ENCODE measurements around the gene SLC5A2.
A peak's percentile ranks its signal among the peaks of the same experiment; 100 is the strongest.

The SLC5A2 gene

GRCh38 chr16:31452631-31453106, 30.3 kb upstream of the SLC5A2 start:
- TF ChIP-seq CTCF (IDR thresholded peaks at IDR 0.05; ENCODE audit: borderline replicate concordance, extremely low read depth, low read length, poor library complexity, severe bottlenecking) (no peak), EZH2 (IDR thresholded peaks at IDR 0.05; ENCODE audit: borderline replicate concordance, low read depth, low read length, severe bottlenecking) (no peak)
- DNase-seq (no peak), ATAC-seq (ENCODE audit: insufficient read depth, low read depth) (no peak)
- peaks cover 33% of the 10 kb centered on the region for H3K79me2 ChIP-seq (ENCODE audit: insufficient read depth, low read length)
- no peak overlapping the region for H3K27ac ChIP-seq (ENCODE audit: low read length)
- no peak overlapping the region for H2AFZ ChIP-seq (ENCODE audit: low read depth, low read length)
- H3K9me3 ChIP-seq (ENCODE audit: insufficient read depth, low read length, severe bottlenecking) = no peaks in the 10 kb centered on the region
- no peak overlapping the region for H3K4me2 ChIP-seq (ENCODE audit: insufficient read depth, low read length)
- peaks cover 38% of the 10 kb centered on the region for H4K20me1 ChIP-seq (ENCODE audit: insufficient read depth, low read length)
- peaks cover 24% of the 10 kb centered on the region for H3K36me3 ChIP-seq (ENCODE audit: insufficient read depth, low read length)
- H3K4me3 ChIP-seq (ENCODE audit: low read depth in 1 of 2, low read length in 2 of 2) = no peak overlapping the region
- H3K27me3 ChIP-seq (ENCODE audit: insufficient read depth, low read length, poor library complexity) = no peaks in the 10 kb centered on the region
- H3K9ac ChIP-seq (ENCODE audit: low read depth, low read length) = no peak overlapping the region
- H3K4me1 ChIP-seq (ENCODE audit: insufficient read depth, low read length) = peaks cover 28% of the 10 kb centered on the region

GRCh38 chr16:31453255-31454204, 29.4 kb upstream of the SLC5A2 start:
- Histone ChIP-seq H3K4me1 (ENCODE audit: insufficient read depth, low read length) (peaks cover 36% of the 10 kb centered on the region), H3K79me2 (ENCODE audit: insufficient read depth, low read length) (peaks cover 41% of the 10 kb centered on the region), H2AFZ (ENCODE audit: low read depth, low read length) (no peak overlapping the region), H4K20me1 (ENCODE audit: insufficient read depth, low read length) (peaks cover 46% of the 10 kb centered on the region), H3K9ac (ENCODE audit: low read depth, low read length) (no peak overlapping the region), H3K36me3 (ENCODE audit: insufficient read depth, low read length) (peaks cover 29% of the 10 kb centered on the region), H3K9me3 (ENCODE audit: insufficient read depth, low read length, severe bottlenecking) (no peaks in the 10 kb centered on the region), H3K27me3 (ENCODE audit: insufficient read depth, low read length, poor library complexity) (no peaks in the 10 kb centered on the region), H3K4me2 (ENCODE audit: insufficient read depth, low read length) (no peak overlapping the region), H3K27ac (ENCODE audit: low read length) (no peak overlapping the region), H3K4me3 (ENCODE audit: low read depth in 1 of 2, low read length in 2 of 2) (no peak overlapping the region)
- no peak for TF ChIP-seq EZH2 (IDR thresholded peaks at IDR 0.05; ENCODE audit: borderline replicate concordance, low read depth, low read length, severe bottlenecking)
- TF ChIP-seq CTCF (IDR thresholded peaks at IDR 0.05; ENCODE audit: borderline replicate concordance, extremely low read depth, low read length, poor library complexity, severe bottlenecking) = no peak
- ATAC-seq (ENCODE audit: insufficient read depth, low read depth) (no peak), DNase-seq (no peak)

- ATAC-seq (ENCODE audit: insufficient read depth, low read depth) = no peak
- Histone ChIP-seq H2AFZ (ENCODE audit: low read depth, low read length) (no peak overlapping the region), H3K4me3 (ENCODE audit: low read depth in 1 of 2, low read length in 2 of 2) (0 out of 4 replicates have a peak overlapping the region, but pooled peaks of 1 of the 2 experiments have one; percentile 25), H3K79me2 (ENCODE audit: insufficient read depth, low read length) (peaks cover 51% of the 10 kb centered on the region), H3K27ac (ENCODE audit: low read length) (no peak overlapping the region), H3K9ac (ENCODE audit: low read depth, low read length) (peak overlapping the region; percentile 8; the same call in 1 of the 2 replicates), H4K20me1 (ENCODE audit: insufficient read depth, low read length) (peaks cover 46% of the 10 kb centered on the region), H3K27me3 (ENCODE audit: insufficient read depth, low read length, poor library complexity) (no peaks in the 10 kb centered on the region), H3K4me1 (ENCODE audit: insufficient read depth, low read length) (peaks cover 44% of the 10 kb centered on the region), H3K4me2 (ENCODE audit: insufficient read depth, low read length) (peak overlapping the region; percentile 54), H3K36me3 (ENCODE audit: insufficient read depth, low read length) (peaks cover 29% of the 10 kb centered on the region), H3K9me3 (ENCODE audit: insufficient read depth, low read length, severe bottlenecking) (no peaks in the 10 kb centered on the region)
- peak; percentile 74 for TF ChIP-seq CTCF (IDR thresholded peaks at IDR 0.05; ENCODE audit: borderline replicate concordance, extremely low read depth, low read length, poor library complexity, severe bottlenecking)
- TF ChIP-seq EZH2 (IDR thresholded peaks at IDR 0.05; ENCODE audit: borderline replicate concordance, low read depth, low read length, severe bottlenecking) = no peak
- peak; percentile 57 for DNase-seq
These were observed 27.2 kb upstream of the SLC5A2 start for GRCh38 chr16:31455601-31456314.

All from DND-41 (cell line).